MM.1S (cell line): Measurements from ENCODE around the gene C2CD3.

Source experiments
- DNase-seq: peaks from one replicate; pipeline ENCODE4 v3.0.0-alpha.2; 2015
- H2AFZ ChIP-seq: fragments of 300-600 bp; sonication (generic); 2 replicates; pipeline ENCODE4 v1.6.0; 2016; ENCODE audit warnings: antibody characterized with exemption, low read length
- H3F3A ChIP-seq: fragments of 300-600 bp; sonication (generic); 2 replicates; pipeline ENCODE4 v1.6.1; 2016; ENCODE audit warnings: mild to moderate bottlenecking, antibody characterized with exemption, low read length, moderate library complexity, mixed read lengths; ENCODE audit not compliant: insufficient read depth
- H3K27ac ChIP-seq: fragments of 300-600 bp; sonication (generic); 2 replicates; pipeline ENCODE4 v1.5.1; 2016; ENCODE audit warnings: mild to moderate bottlenecking, low read length
- H3K27me3 ChIP-seq: fragments of 300-600 bp; sonication (generic); replicated peaks from 2 replicates; pipeline ENCODE4 v1.6.0; 2016; ENCODE audit warnings: low read length; ENCODE audit not compliant: insufficient read depth
- H3K36me3 ChIP-seq: fragments of 300-600 bp; sonication (generic); replicated peaks from 2 replicates; pipeline ENCODE4 v1.6.1; 2016; ENCODE audit warnings: mild to moderate bottlenecking, low read length, mixed read lengths; ENCODE audit not compliant: insufficient read depth
- H3K4me1 ChIP-seq: fragments of 300-600 bp; sonication (generic); 2 replicates; pipeline ENCODE4 v1.6.1; 2016; ENCODE audit warnings: low read length, mixed read lengths
- H3K4me2 ChIP-seq: fragments of 300-600 bp; sonication (generic); 2 replicates; pipeline ENCODE4 v1.6.0; 2016; ENCODE audit warnings: low read depth, low read length
- H3K4me3 ChIP-seq: fragments of 300-600 bp; sonication (generic); 2 replicates; pipeline ENCODE4 v1.5.1; 2016; ENCODE audit warnings: low read length, mixed read lengths
- H3K79me2 ChIP-seq: fragments of 300-600 bp; sonication (generic); 2 replicates; pipeline ENCODE4 v1.6.1; 2016; ENCODE audit warnings: mixed run types, low read length, mixed read lengths
- H3K9ac ChIP-seq: fragments of 300-600 bp; sonication (generic); 2 replicates; pipeline ENCODE4 v1.6.1; 2016; ENCODE audit warnings: low read length, mixed read lengths
- H3K9me2 ChIP-seq: fragments of 300-600 bp; sonication (generic); replicated peaks from 2 replicates; pipeline ENCODE4 v1.6.1; 2016; ENCODE audit warnings: mild to moderate bottlenecking, low read length, mixed read lengths; ENCODE audit not compliant: insufficient read depth
- H3K9me3 ChIP-seq: fragments of 300-600 bp; sonication (generic); replicated peaks from 2 replicates; pipeline ENCODE4 v1.6.1; 2016; ENCODE audit warnings: mild to moderate bottlenecking, low read length, mixed read lengths; ENCODE audit not compliant: insufficient read depth
- H4K20me1 ChIP-seq: fragments of 300-600 bp; sonication (generic); 2 replicates; pipeline ENCODE4 v1.6.1; 2016; ENCODE audit warnings: mild to moderate bottlenecking, low read length, moderate library complexity, mixed read lengths; ENCODE audit not compliant: insufficient read depth
- CTCF ChIP-seq: fragments of 300-600 bp; sonication (generic); IDR thresholded peaks from 2 replicates; pipeline ENCODE4 v1.5.1; 2016; ENCODE audit warnings: antibody characterized with exemption, low read length, mixed read lengths
- EZH2 ChIP-seq: fragments of 300-600 bp; sonication (generic); optimal IDR thresholded peaks from 2 replicates; pipeline ENCODE3; 2017; ENCODE audit warnings: low read depth, mild to moderate bottlenecking, antibody characterized with exemption, low read length, mixed read lengths
- EZH2phosphoT487 ChIP-seq: fragments of 300-600 bp; sonication (generic); IDR thresholded peaks from 2 replicates; pipeline ENCODE4 v1.6.1; 2018; ENCODE audit warnings: antibody characterized with exemption, low read length

The C2CD3 gene

GRCh38 chr11:74135127-74135840 lies 35.5 kb downstream of the C2CD3 start:
- H3K9me2 ChIP-seq, result no peaks in the 10 kb centered on the region
- H3K4me1 ChIP-seq, result no peaks in the 10 kb centered on the region
- H3K79me2 ChIP-seq, result no peaks in the 10 kb centered on the region
- TF ChIP-seq EZH2phosphoT487, result no peak
- no peak for TF ChIP-seq EZH2
- TF ChIP-seq CTCF, result no peak
- no peak overlapping the region for H3K9ac ChIP-seq
- H2AFZ ChIP-seq, result no peak overlapping the region
- H3K27ac ChIP-seq, result no peak overlapping the region
- no peak overlapping the region for H3K4me2 ChIP-seq
- no peak overlapping the region for H3K4me3 ChIP-seq
- no peak for DNase-seq
- no peaks in the 10 kb centered on the region for H3K27me3 ChIP-seq
- H3K9me3 ChIP-seq, result no peaks in the 10 kb centered on the region
- H3K36me3 ChIP-seq, result no peaks in the 10 kb centered on the region
- H3F3A ChIP-seq, result no peaks in the 10 kb centered on the region
- no peaks in the 10 kb centered on the region for H4K20me1 ChIP-seq

GRCh38 chr11:74134661-74135060 lies 36.1 kb downstream of the C2CD3 start:
- H3K79me2 ChIP-seq, result no peaks in the 10 kb centered on the region
- H3K4me2 ChIP-seq, result no peak overlapping the region
- H3K4me1 ChIP-seq, result no peaks in the 10 kb centered on the region
- no peaks in the 10 kb centered on the region for H3K27me3 ChIP-seq
- H3K36me3 ChIP-seq, result no peaks in the 10 kb centered on the region
- no peak for DNase-seq
- H3K27ac ChIP-seq, result no peak overlapping the region
- no peaks in the 10 kb centered on the region for H4K20me1 ChIP-seq
- no peak overlapping the region for H3K9ac ChIP-seq
- H3K4me3 ChIP-seq, result no peak overlapping the region
- H3F3A ChIP-seq, result no peaks in the 10 kb centered on the region
- H2AFZ ChIP-seq, result no peak overlapping the region
- H3K9me2 ChIP-seq, result no peaks in the 10 kb centered on the region
- TF ChIP-seq EZH2phosphoT487 (no peak), CTCF (no peak), EZH2 (no peak)
- H3K9me3 ChIP-seq, result no peaks in the 10 kb centered on the region

- H3K9me2 ChIP-seq, result no peaks in the 10 kb centered on the region
- no peak overlapping the region for H3K4me2 ChIP-seq
- TF ChIP-seq EZH2phosphoT487 (no peak), EZH2 (no peak), CTCF (no peak)
- no peaks in the 10 kb centered on the region for H4K20me1 ChIP-seq
- H3K79me2 ChIP-seq, result no peaks in the 10 kb centered on the region
- H3K9ac ChIP-seq, result no peak overlapping the region
- no peaks in the 10 kb centered on the region for H3K27me3 ChIP-seq
- no peak overlapping the region for H3K27ac ChIP-seq
- no peak for DNase-seq
- H3K9me3 ChIP-seq, result no peaks in the 10 kb centered on the region
- no peak overlapping the region for H3K4me3 ChIP-seq
- no peaks in the 10 kb centered on the region for H3F3A ChIP-seq
- H3K4me1 ChIP-seq, result no peaks in the 10 kb centered on the region
- no peak overlapping the region for H2AFZ ChIP-seq
- H3K36me3 ChIP-seq, result no peaks in the 10 kb centered on the region
Observed at GRCh38 chr11:74133436-74133835, 37.4 kb downstream of the C2CD3 start.
